GM12878 (cell line): ENCODE measurements around the gene OSTN. TPM values are rescaled to one million over a fixed set of nuclear protein-coding genes. Genes with fewer than 3 reads are reported as not detected.

Source experiments
- ATAC-seq: fragments of 200-7000 bp; cut with Tn5 transposase; 3 replicates; pipeline ENCODE4 v1.9.1; 2020; ENCODE audit warnings: mild to moderate bottlenecking, moderate library complexity
- BruUV-seq: library from RNA; stranded (reverse); fragments of 400-500 nt; replicated peaks from 2 replicates; lab custom pipeline; 2021; lab: Mats Ljungman, UMichigan
- CTCF ChIA-PET: fragments of 300-600 bp; sonication (Branson Sonifier 250); formaldehyde crosslinking; extraction: SDS; loops from one replicate; lab custom pipeline; 2021; ENCODE audit warnings: inconsistent platforms; lab: Yijun Ruan, JAX
- POLR2A ChIA-PET: fragments of 350-600 bp; formaldehyde crosslinking; extraction: SDS; loops from one replicate; lab custom pipeline; 2021; ENCODE audit warnings: inconsistent platforms; lab: Charles Lee
- RAD21 ChIA-PET: fragments of 300-600 bp; sonication (Branson Sonifier 250); formaldehyde crosslinking; loops from one replicate; lab custom pipeline; 2023; ENCODE audit warnings: antibody characterized with exemption; ENCODE audit not compliant: unreplicated experiment; lab: Charles Lee
- SMC1A ChIA-PET: fragments of 300-600 bp; sonication (Branson Sonifier 250); formaldehyde crosslinking; loops from one replicate; lab custom pipeline; 2023; ENCODE audit not compliant: unreplicated experiment, uncharacterized antibody; lab: Charles Lee
- DNase-seq: peaks from one replicate; pipeline ENCODE4 v3.0.0-alpha.2; 2011; ENCODE audit warnings: low read depth, low spot score
- FAIRE-seq: peaks from 3 replicates; lab custom pipeline; 2011; peaks lifted over from hg19 to GRCh38; lab: Jason Lieb, UNC
- H2AFZ ChIP-seq: 2 replicates; pipeline ENCODE4 v1.6.0; 2011; ENCODE audit warnings: low read depth, low read length, control low read depth; ENCODE audit not compliant: control insufficient read depth
- H3K27ac ChIP-seq: 2 replicates; pipeline ENCODE4 v1.5.1; 2011; ENCODE audit warnings: control low read depth; ENCODE audit not compliant: control insufficient read depth, insufficient read depth
- H3K27me3 ChIP-seq, 2 experiments: replicated peaks in 1 of 2; 2 replicates each; pipeline versions ENCODE4 v1.6.0 to v1.6.1; 2011; ENCODE audit warnings: low read length in 1 of 2; ENCODE audit not compliant: control insufficient read depth in 2 of 2, insufficient read depth in 2 of 2
- H3K36me3 ChIP-seq, 2 experiments: 2 replicates each; pipeline ENCODE4 v1.5.1; 2011; ENCODE audit warnings: low read length in 1 of 2; ENCODE audit not compliant: control insufficient read depth in 2 of 2, insufficient read depth in 2 of 2
- H3K4me1 ChIP-seq: 2 replicates; pipeline ENCODE4 v1.6.1; 2011; ENCODE audit warnings: mild to moderate bottlenecking, low read length, moderate library complexity, mixed read lengths; ENCODE audit not compliant: control insufficient read depth, insufficient read depth
- H3K4me2 ChIP-seq: 2 replicates; pipeline ENCODE4 v1.6.0; 2011; ENCODE audit warnings: control low read depth; ENCODE audit not compliant: control insufficient read depth, insufficient read depth
- H3K4me3 ChIP-seq: fragments of 200-600 bp; sonication (generic); 2 replicates; pipeline ENCODE4 v1.5.1; 2016
- H3K79me2 ChIP-seq: 2 replicates; pipeline ENCODE4 v1.6.0; 2011; ENCODE audit warnings: low read length; ENCODE audit not compliant: control insufficient read depth, insufficient read depth
- H3K9ac ChIP-seq: 2 replicates; pipeline ENCODE4 v1.8.0; 2011; ENCODE audit warnings: low read length, control low read depth, mixed read lengths; ENCODE audit not compliant: control insufficient read depth, insufficient read depth
- H3K9me3 ChIP-seq: replicated peaks from 3 replicates; pipeline ENCODE4 v1.5.1; 2011; ENCODE audit warnings: mild to moderate bottlenecking, low read length; ENCODE audit not compliant: control insufficient read depth, insufficient read depth
- H4K20me1 ChIP-seq: 2 replicates; pipeline ENCODE4 v1.6.0; 2011; ENCODE audit not compliant: control insufficient read depth, insufficient read depth
- BCL3 ChIP-seq: IDR thresholded peaks from 2 replicates; pipeline ENCODE4 v1.6.1; 2011; ENCODE audit warnings: borderline replicate concordance, low read depth, mild to moderate bottlenecking, moderate library complexity, low read length; ENCODE audit not compliant: insufficient read depth, poor library complexity, severe bottlenecking
- CBX5 ChIP-seq: sonication (generic); IDR thresholded peaks from 2 replicates; pipeline ENCODE4 v1.6.1; 2016; ENCODE audit warnings: low read depth, moderate library complexity, mild to moderate bottlenecking, inconsistent platforms
- CHD2 ChIP-seq: IDR thresholded peaks from 2 replicates; pipeline ENCODE4 v1.6.1; 2011; ENCODE audit warnings: low read depth, low read length, improper control_type of control experiment, borderline replicate concordance
- CREM ChIP-seq: IDR thresholded peaks from 2 replicates; pipeline ENCODE4 v1.6.1; 2014; ENCODE audit warnings: antibody characterized with exemption, low read depth
- MYC ChIP-seq: IDR thresholded peaks from 2 replicates; pipeline ENCODE4 v1.6.1; 2011; ENCODE audit warnings: mild to moderate bottlenecking, low read length, moderate library complexity, inconsistent platforms; ENCODE audit not compliant: insufficient read depth, insufficient replicate concordance, insufficient read length, severe bottlenecking
- NRF1 ChIP-seq: conservative IDR thresholded peaks from 2 replicates; pipeline ENCODE4 v1.6.1; 2011; ENCODE audit warnings: mild to moderate bottlenecking, low read depth, low read length, improper control_type of control experiment
- PKNOX1 ChIP-seq: fragments of 450-650 bp; IDR thresholded peaks from 2 replicates; pipeline ENCODE4 v1.6.1; 2016; ENCODE audit warnings: mild to moderate bottlenecking
- SIN3A ChIP-seq: IDR thresholded peaks from 2 replicates; pipeline ENCODE4 v1.6.1; 2012; ENCODE audit warnings: low read depth, low read length, improper control_type of control experiment
- WRNIP1 ChIP-seq: IDR thresholded peaks from 2 replicates; pipeline ENCODE4 v1.6.1; 2011; ENCODE audit warnings: low read depth, low read length, improper control_type of control experiment, borderline replicate concordance
- WGBS: methylation state at CpG from one replicate; pipeline ENCODE4 v1.1.6; 2016; ENCODE audit warnings: low lambda C conversion rate; ENCODE audit not compliant: insufficient replicate concordance, insufficient coverage; ENCODE audit errors: missing lambda C conversion rate; 5-methylcytosine and 5-hydroxymethylcytosine counted together
- in situ Hi-C: fragments of 300-500 bp; cut with MboI; formaldehyde crosslinking; loops from 9 replicates; pipeline ENCODE4 v1.14.3; 2018; ENCODE audit warnings: mixed read lengths
- intact Hi-C: fragments of 100-400 bp; cut with micrococcal nuclease; formaldehyde crosslinking; loops from one replicate; pipeline ENCODE4 v1.14.2; 2022; ENCODE audit not compliant: unreplicated experiment
- polyA plus RNA-seq, 11 experiments: library from polyadenylated mRNA; depleted of rRNA in 4 of 11; unstranded in 6 of 11; stranded (reverse) in 5 of 11; fragments of >200 nt; fragmentation: Nextera tagmentation in 4 of 11; fragmentation: Illumina TruSeq in 1 of 11; extraction: Ambion mirVana in 4 of 11; extraction: Trizol in 1 of 11; gene quantifications; 1 replicate in 1 of 11; 2 replicates in 10 of 11; pipeline versions ENCODE4 v1.2.1 to v1.2.3, GENCODE V29; 2011 to 2016; ENCODE audit warnings: inconsistent platforms in 2 of 11, missing spikeins in 2 of 11, low read depth in 1 of 11
- total RNA-seq, 4 experiments: library from RNA; depleted of rRNA in 3 of 4; stranded (reverse); fragments of >200 nt in 3 of 4; fragmentation: Illumina TruSeq in 1 of 4; extraction: Trizol in 1 of 4; gene quantifications; 2 replicates each; pipeline versions ENCODE4 v1.2.1 to v1.2.3, GENCODE V29; 2013 to 2021

Gene OSTN
- total and polyA plus RNA-seq, 10 of the 15 experiments (the other 5 are each of a cell fraction or from before 2014, with no cell fraction given) = 0.04 to 0.27 (median 0.06) TPM; not detected in 6

DNA sequence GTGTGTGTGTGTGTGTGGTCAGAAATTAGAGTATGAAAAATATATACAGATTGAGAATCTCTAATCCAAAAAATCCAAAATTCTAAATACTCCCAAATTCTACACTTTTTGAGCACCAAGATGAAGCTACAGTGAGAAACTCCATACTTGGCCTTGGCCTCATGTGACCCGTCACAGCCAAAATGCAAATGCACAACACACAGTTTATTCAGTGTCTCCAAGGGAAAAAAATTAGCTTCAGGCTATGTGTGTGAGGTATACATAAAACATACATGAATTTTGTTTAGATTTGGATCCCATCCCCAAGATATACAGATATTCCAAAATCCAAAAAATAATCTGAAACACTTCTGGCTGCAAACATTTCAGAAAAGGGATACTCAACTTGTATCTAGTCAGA is 33.2 kb upstream of the OSTN start:
- Histone ChIP-seq H3K79me2 (no peaks in the 10 kb centered on the region), H3K4me2 (no peak overlapping the region), H3K9ac (no peak overlapping the region), H3K9me3 (no peaks in the 10 kb centered on the region), H3K36me3 (no peaks in the 10 kb centered on the region), H3K27me3 (no peaks in the 10 kb centered on the region), H2AFZ (no peak overlapping the region), H3K27ac (no peak overlapping the region), H3K4me1 (no peaks in the 10 kb centered on the region), H4K20me1 (no peaks in the 10 kb centered on the region), H3K4me3 (no peak overlapping the region)
- 100% methylated on average over 1 of the region's 1 CpG for WGBS
- no TSS peak for BruUV-seq
- no peak for TF ChIP-seq CHD2
- DNase-seq (no peak), FAIRE-seq (no peak), ATAC-seq (no peak)
- RAD21 ChIA-PET = interaction anchor here (1.1 kb wide), 1 partner anchor 164 kb away, joined by 3 read pairs; no protein-coding TSS in a partner anchor
- CTCF ChIA-PET = no interaction called here
- intact Hi-C loops (no loop called here), in situ Hi-C loops (no loop called here)
- POLR2A ChIA-PET = no interaction called here
- SMC1A ChIA-PET = interaction anchor here (0.6 kb wide), 1 partner anchor 651 kb away, joined by 3 read pairs; no protein-coding TSS in a partner anchor

- RAD21 ChIA-PET = interaction anchor here (1.1 kb wide), 1 partner anchor 165 kb away, joined by 3 read pairs; no protein-coding TSS in a partner anchor
- POLR2A ChIA-PET = no interaction called here
- H3K4me1 ChIP-seq = no peaks in the 10 kb centered on the region
- intact Hi-C loops (no loop called here), in situ Hi-C loops (no loop called here)
- FAIRE-seq (no peak), ATAC-seq (no peak), DNase-seq (no peak)
- no peak overlapping the region for H2AFZ ChIP-seq
- H3K27me3 ChIP-seq = no peaks in the 10 kb centered on the region
- SMC1A ChIA-PET = interaction anchor here (0.6 kb wide), 1 partner anchor 651 kb away, joined by 3 read pairs; no protein-coding TSS in a partner anchor
- no peak overlapping the region for H3K4me2 ChIP-seq
- no peaks in the 10 kb centered on the region for H3K9me3 ChIP-seq
- no peaks in the 10 kb centered on the region for H3K79me2 ChIP-seq
- no peaks in the 10 kb centered on the region for H3K36me3 ChIP-seq
- no peaks in the 10 kb centered on the region for H4K20me1 ChIP-seq
- CTCF ChIA-PET = no interaction called here
- BruUV-seq = no TSS peak
- H3K9ac ChIP-seq = no peak overlapping the region
- H3K27ac ChIP-seq = no peak overlapping the region
- 29% methylated on average over 3 of the region's 3 CpGs for WGBS
- H3K4me3 ChIP-seq = no peak overlapping the region
- TF ChIP-seq WRNIP1 = no peak
- no peak for TF ChIP-seq NRF1
- no peak for TF ChIP-seq CBX5
- no peak for TF ChIP-seq SIN3A
- TF ChIP-seq BCL3 = no peak
- no peak for TF ChIP-seq MYC
- TF ChIP-seq CREM = no peak
- no peak for TF ChIP-seq PKNOX1
These were observed 32.7 kb upstream of the OSTN start for GRCh38 chr3:191166368-191166767.
